Lung (tissue), 12 donors: Measurements from ENCODE around the gene CD244. TPM values are rescaled to one million over a fixed set of nuclear protein-coding genes. Genes with fewer than 3 reads are reported as not detected.
A peak's percentile ranks its signal among the peaks of the same experiment; 100 is the strongest.
"Not testable (repeated sequence)": the region's sequence is repeated elsewhere in the genome, so short reads cannot be mapped to it uniquely, and the experiment has no call there.

Experiments used
- ATAC-seq: fragments of 200-7000 bp; cut with Tn5 transposase; one replicate; pipeline ENCODE4 v1.9.1; 2020; ENCODE audit warnings: moderate number of reproducible peaks; ENCODE audit not compliant: insufficient read depth, low FRiP score
- DNase-seq, 3 donors: peaks; one replicate each; pipeline ENCODE4 v3.0.0-alpha.2; 2013 to 2017
- H3K27ac ChIP-seq, 2 donors: one replicate each; pipeline ENCODE4 v1.5.1; 2013; ENCODE audit warnings: mild to moderate bottlenecking in 2 of 2, moderate library complexity in 2 of 2, control low read depth in 1 of 2, inconsistent platforms in 1 of 2, low read depth in 1 of 2, low read length in 1 of 2
- H3K27me3 ChIP-seq, 3 donors: one replicate each; pipeline ENCODE4 v1.5.1; 2013; ENCODE audit warnings: low read length in 2 of 3; ENCODE audit not compliant: control insufficient read depth in 3 of 3, insufficient read depth in 3 of 3
- H3K36me3 ChIP-seq, 4 donors: one replicate each; pipeline ENCODE4 v1.5.1; 2013; ENCODE audit warnings: low read length in 4 of 4, mild to moderate bottlenecking in 1 of 4, moderate library complexity in 1 of 4; ENCODE audit not compliant: control insufficient read depth in 4 of 4, insufficient read depth in 4 of 4
- H3K4me1 ChIP-seq, 5 donors: one replicate each; pipeline ENCODE4 v1.5.1; 2013; ENCODE audit warnings: low read length in 5 of 5, mild to moderate bottlenecking in 2 of 5, moderate library complexity in 1 of 5; ENCODE audit not compliant: control insufficient read depth in 5 of 5, insufficient read depth in 5 of 5
- H3K4me3 ChIP-seq: one replicate; pipeline ENCODE4 v1.5.1; 2013; ENCODE audit warnings: mild to moderate bottlenecking, control low read depth, moderate library complexity
- H3K9ac ChIP-seq, 2 donors: one replicate each; pipeline ENCODE4 v1.5.1; 2013; ENCODE audit warnings: low read length in 2 of 2, control low read depth in 1 of 2; ENCODE audit not compliant: insufficient read depth in 1 of 2
- H3K9me3 ChIP-seq, 4 donors: one replicate each; pipeline ENCODE4 v1.5.1; 2013; ENCODE audit warnings: low read length in 3 of 4, mild to moderate bottlenecking in 1 of 4, moderate library complexity in 1 of 4; ENCODE audit not compliant: control insufficient read depth in 4 of 4, insufficient read depth in 3 of 4
- CTCF ChIP-seq: IDR thresholded peaks from 2 replicates; pipeline ENCODE4 v1.5.1; 2012; ENCODE audit warnings: mild to moderate bottlenecking; ENCODE audit errors: control extremely low read depth, extremely low read depth
- WGBS, 2 donors: extraction: QIAGEN DNeasy Blood & Tissue Kit; methylation state at CpG; one replicate each; pipeline ENCODE4 v1.1.7; 2013; 5-methylcytosine and 5-hydroxymethylcytosine counted together
- polyA plus RNA-seq, 2 donors: library from polyadenylated mRNA; stranded (reverse); fragments of 200-250 nt; gene quantifications; one replicate each; pipeline ENCODE4 v1.2.1, GENCODE V29; 2013
- total RNA-seq, 2 donors: library from RNA; depleted of rRNA in 1 of 2; stranded (reverse); fragments of >200 nt in 1 of 2; gene quantifications; one replicate each; pipeline ENCODE4 v1.2.1, GENCODE V29; 2014 to 2021
- donor health status: control.
- donor health status: control.
- donor health status: Bipolar disorder and iron deficiency.
- donor health status: healthy.
- donor health status: DM: yes; HTN: yes; CAD: no.

Gene CD244
- total and polyA plus RNA-seq, 4 donors = 0.57 to 3.2 (median 2.3) TPM

GRCh38 chr1:160880216-160880615 lies 17.5 kb upstream of the CD244 start:
- no peak for ATAC-seq
- no peaks in the 10 kb centered on the region for H3K36me3 ChIP-seq
- 86 to 88% methylated on average over 3 of the region's 3 CpGs for WGBS, 2 donors

DNA sequence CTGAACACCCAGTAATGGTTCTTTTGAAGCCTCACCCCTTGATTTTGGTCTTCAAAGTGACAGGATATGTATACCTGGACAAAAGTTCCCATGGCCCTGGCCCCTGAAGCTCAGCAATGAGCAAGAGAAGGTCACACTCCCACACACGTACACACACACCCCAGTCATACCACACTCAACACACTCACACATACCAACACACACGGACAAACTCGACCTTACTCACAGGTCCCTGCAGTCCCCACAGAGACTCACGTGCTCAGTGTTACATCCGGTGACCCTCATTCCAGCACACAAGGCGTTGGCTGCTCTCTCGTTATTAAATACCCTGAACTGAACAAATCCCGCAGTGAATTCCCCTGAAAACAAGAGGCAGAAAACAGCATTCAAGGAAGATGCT lies 16.4 kb upstream of the CD244 start:
- no peak overlapping the region for H3K9ac ChIP-seq
- H3K4me1 ChIP-seq = no peaks in the 10 kb centered on the region
- no peaks in the 10 kb centered on the region for H3K27me3 ChIP-seq
- no peak for TF ChIP-seq CTCF
- DNase-seq (no peak), ATAC-seq (no peak)
- no peak overlapping the region for H3K4me3 ChIP-seq
- no peaks in the 10 kb centered on the region for H3K36me3 ChIP-seq
- H3K9me3 ChIP-seq = peaks cover 0 to 2% (median 0%) of the 10 kb centered on the region in 4 donors
- no peak overlapping the region for H3K27ac ChIP-seq
- 65 to 77% methylated on average over 8 of the region's 8 CpGs for WGBS, 2 donors

More at GRCh38 chr1:160880216-160880615, 17.5 kb upstream of the CD244 start:
- Histone ChIP-seq H3K27me3 (no peaks in the 10 kb centered on the region), H3K4me1 (peaks cover 0 to 2% (median 0%) of the 10 kb centered on the region in 5 donors), H3K4me3 (no peak overlapping the region), H3K9ac (no peak overlapping the region), H3K27ac (no peak overlapping the region), H3K9me3 (peaks cover 0 to 2% (median 0%) of the 10 kb centered on the region in 4 donors)
- DNase-seq = no peak
- no peak for TF ChIP-seq CTCF

DNA sequence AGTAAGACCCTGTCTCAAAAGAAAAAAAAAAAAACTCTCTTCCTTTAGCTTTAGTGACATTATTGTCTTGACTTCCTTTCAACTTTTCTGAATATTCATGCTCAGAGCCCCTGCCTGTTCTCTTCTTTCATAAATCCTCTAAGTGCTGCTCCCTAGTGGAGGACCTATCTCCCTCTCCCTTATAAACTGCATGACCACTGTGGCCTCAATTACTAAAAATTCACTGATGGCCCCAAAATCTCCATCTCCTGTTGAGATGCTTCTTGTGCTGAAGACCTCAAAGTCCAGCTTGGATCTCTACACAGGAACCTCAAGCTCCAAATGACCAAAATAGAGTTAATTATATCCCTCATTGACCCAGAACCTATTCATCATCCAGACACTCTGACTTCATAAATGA lies 14.5 kb upstream of the CD244 start:
- no peaks in the 10 kb centered on the region for H3K36me3 ChIP-seq
- TF ChIP-seq CTCF = peak; percentile 20
- H3K27me3 ChIP-seq = no peaks in the 10 kb centered on the region
- no peaks in the 10 kb centered on the region for H3K4me1 ChIP-seq
- no peak overlapping the region for H3K9ac ChIP-seq
- DNase-seq (no peak), ATAC-seq (no peak)
- H3K27ac ChIP-seq = no peak overlapping the region
- no peak overlapping the region for H3K4me3 ChIP-seq
- peaks cover 0 to 2% (median 0%) of the 10 kb centered on the region in 4 donors for H3K9me3 ChIP-seq

DNA sequence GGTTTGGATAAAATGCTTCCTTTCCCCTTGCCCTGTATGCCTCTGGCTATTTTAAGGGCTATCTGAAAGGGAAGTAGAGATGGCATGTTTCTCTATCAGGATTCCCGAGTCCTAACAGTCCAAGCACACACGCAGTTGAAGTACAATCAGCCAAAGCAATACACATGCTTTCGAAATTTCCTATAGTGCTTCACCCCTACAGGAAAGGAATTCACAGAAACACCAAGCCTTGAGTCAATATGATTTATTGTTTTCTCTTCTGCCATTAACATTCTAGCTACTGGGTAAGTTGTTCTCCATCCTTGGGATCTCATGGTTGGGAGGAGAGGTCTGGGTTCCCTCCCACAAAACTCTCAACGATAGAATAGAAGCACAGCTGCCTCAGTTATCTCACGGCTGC lies 13.6 kb upstream of the CD244 start:
- no peak for TF ChIP-seq CTCF
- Histone ChIP-seq H3K4me3 (no peak overlapping the region), H3K36me3 (no peaks in the 10 kb centered on the region), H3K27ac (no peak overlapping the region), H3K27me3 (no peaks in the 10 kb centered on the region), H3K9me3 (peaks cover 0 to 2% (median 0%) of the 10 kb centered on the region in 4 donors), H3K9ac (no peak overlapping the region), H3K4me1 (no peaks in the 10 kb centered on the region)
- DNase-seq = no peak
- 44 to 52% methylated on average over 5 of the region's 5 CpGs for WGBS, 2 donors
- no peak for ATAC-seq

DNA sequence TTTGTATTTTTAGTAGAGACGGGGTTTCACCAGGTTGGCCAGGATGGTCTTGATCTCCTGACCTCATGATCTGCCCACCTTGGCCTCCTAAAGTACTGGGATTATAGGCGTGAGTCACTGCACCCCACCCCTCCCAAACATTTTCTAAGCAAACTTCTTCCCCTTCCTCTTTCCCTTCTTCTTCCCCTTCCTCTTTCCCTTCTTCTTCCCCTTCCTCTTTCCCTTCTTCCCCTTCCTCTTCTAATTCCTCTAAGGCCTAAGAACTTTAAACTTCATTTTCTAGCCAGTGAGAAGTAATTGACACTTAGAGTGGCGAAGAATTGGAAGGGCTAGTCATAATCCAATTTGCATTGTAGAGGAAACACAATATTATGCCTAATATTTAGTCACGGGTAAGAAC lies 12.9 kb upstream of the CD244 start:
- DNase-seq, H3K27ac ChIP-seq, H3K9ac ChIP-seq, H3K27me3 ChIP-seq, H3K36me3 ChIP-seq, H3K9me3 ChIP-seq, H3K4me3 ChIP-seq, H3K4me1 ChIP-seq: not testable (repeated sequence)
- WGBS, 2 donors = 65% methylated on average over 4 of the region's 4 CpGs
- ATAC-seq = peak; percentile 27
